Activated CD8-positive, alpha-beta memory T cell treated with anti-CD3 and anti-CD28 coated beads, Interleukin-2, amount 50 U/mL, for 4 hours (primary cell): ENCODE data around the gene IFITM5.
"Not testable (repeated sequence)": the region's sequence is repeated elsewhere in the genome, so short reads cannot be mapped to it uniquely, and the experiment has no call there.

Experiments used
- DNase-seq: peaks from one replicate; pipeline ENCODE4 v3.0.0-alpha.2; 2020

The IFITM5 gene

DNA sequence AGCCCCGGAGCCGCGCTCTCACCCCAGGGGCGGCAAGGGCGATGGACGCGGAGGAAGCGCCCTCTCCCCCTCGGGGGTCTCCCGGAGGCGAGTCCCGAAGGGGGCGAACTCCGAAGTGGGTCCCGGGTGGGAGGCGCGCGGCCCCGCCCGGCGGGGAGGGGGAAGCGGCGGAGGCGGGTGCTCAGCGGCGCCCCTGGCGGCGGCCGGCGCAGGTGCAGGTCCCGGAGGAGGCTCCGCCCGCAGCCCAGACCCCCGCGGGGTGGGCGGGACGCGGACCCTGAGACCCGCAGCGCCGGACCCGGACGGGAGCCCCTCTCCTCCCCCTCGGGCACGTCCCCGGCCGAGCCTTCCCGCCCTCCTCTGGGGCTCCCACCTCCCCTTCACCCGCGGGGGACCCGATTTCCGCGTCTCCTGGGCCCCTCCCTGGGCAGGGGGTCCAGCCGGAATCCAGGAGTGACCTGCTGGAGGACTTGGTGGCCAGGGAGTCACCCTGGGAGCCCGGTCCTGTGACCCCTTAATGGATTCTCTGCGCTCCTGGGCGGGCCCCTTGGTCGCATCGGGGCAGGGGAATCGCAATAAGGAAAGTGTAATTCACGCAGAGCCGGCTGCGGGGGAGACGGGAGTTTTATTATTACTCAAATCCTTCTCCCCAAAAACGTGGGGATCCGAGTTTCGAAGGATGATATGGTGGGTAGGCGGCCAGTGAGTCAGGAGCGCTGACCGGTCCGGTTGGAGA is 11.9 kb upstream of the IFITM5 start:
- not testable (repeated sequence) for DNase-seq

GRCh38 chr11:309979-310572 is 10.8 kb upstream of the IFITM5 start:
- peak; percentile 15 for DNase-seq

GRCh38 chr11:308740-309665 is 9.7 kb upstream of the IFITM5 start:
- not testable (repeated sequence) for DNase-seq

- peak; percentile 45 for DNase-seq
Measured at GRCh38 chr11:307766-308708, 8.7 kb upstream of the IFITM5 start, which contains the start of gene IFITM2. IFITM2 (plus strand) TSS chr11:307816; CDS start chr11:308193, 377 bp downstream.

DNA sequence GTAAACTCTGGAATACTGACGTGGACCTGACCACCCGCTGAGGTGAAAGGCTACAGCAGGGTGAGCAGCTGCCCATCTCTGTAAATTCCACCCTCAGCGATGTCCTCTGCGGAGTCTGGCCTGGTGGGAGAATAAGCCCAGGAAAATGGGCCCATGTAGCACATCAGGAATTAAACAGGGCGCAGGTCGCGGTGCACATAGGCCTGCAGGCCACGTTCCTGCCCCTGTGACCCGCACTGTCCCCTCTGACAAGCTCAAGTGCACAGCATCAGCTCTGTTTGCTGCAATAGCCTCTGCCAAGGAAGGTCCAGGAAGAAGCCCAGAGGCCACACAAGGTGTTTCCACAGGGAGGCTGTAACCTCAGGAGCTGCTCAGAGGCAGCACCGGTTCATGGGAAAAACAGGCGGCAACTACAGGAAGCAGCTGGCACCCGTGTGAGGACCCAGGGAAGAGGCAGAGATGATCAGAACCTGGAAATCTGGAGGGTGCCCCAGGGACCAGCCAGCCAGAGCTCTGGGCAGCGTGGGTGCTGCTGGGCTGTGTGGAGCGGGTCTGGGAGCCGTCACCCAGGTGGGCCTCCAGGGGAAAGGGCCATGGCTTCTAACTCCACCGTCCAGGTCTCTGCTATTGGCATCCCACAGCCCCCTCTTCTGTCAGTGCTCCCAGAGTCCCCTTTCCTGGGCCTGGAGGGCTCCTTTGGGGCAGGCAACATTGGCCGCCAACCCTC is 7.5 kb upstream of the IFITM5 start:
- DNase-seq, result peak; percentile 13

GRCh38 chr11:305844-306211 is 6.5 kb upstream of the IFITM5 start:
- DNase-seq, result no peak

- DNase-seq, result peak; percentile 67
Measured at GRCh38 chr11:304915-305843, 5.9 kb upstream of the IFITM5 start.

GRCh38 chr11:304061-304506 is 4.8 kb upstream of the IFITM5 start:
- peak; percentile 15 for DNase-seq

GRCh38 chr11:303363-303762 is 4.0 kb upstream of the IFITM5 start:
- peak; percentile 32 for DNase-seq

DNA sequence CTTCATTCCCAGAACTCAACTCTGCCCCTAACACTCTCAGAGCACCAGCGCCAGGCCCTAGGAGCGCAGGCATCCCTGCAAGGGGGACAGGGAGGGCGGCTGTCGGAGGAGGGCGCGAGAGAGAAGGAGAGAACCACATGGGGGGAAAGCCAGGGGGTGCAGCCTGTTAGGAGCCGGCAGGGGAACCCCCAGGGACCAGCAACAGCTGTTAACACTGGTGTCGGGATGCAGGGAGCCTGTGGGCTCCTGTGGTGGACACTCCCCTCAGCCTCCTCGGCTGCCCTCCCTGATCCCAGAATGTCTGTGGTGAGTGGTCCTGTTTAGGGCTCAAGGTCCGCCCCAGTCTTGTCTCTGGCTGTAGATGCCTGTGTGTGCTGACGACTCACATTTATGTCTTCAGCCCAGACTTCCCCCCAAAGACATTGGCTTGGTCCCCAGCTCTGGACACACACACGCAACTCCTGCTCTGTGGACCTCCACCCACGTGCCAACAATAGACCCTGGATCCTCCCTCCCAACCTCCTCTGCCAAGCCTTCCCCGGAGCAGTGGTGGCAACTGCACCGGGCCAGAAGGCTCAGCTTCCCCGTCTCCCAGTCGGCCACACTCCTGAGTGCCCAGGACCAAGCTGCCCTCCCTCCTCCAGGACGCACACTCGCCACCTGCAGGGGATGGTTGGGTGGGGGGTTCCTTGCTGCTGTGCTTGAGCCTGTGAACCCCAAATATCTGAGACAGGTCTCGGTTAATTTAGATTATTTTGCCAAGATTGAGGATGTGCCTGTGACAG is 817 bp upstream of the IFITM5 start:
- no peak for DNase-seq

DNA sequence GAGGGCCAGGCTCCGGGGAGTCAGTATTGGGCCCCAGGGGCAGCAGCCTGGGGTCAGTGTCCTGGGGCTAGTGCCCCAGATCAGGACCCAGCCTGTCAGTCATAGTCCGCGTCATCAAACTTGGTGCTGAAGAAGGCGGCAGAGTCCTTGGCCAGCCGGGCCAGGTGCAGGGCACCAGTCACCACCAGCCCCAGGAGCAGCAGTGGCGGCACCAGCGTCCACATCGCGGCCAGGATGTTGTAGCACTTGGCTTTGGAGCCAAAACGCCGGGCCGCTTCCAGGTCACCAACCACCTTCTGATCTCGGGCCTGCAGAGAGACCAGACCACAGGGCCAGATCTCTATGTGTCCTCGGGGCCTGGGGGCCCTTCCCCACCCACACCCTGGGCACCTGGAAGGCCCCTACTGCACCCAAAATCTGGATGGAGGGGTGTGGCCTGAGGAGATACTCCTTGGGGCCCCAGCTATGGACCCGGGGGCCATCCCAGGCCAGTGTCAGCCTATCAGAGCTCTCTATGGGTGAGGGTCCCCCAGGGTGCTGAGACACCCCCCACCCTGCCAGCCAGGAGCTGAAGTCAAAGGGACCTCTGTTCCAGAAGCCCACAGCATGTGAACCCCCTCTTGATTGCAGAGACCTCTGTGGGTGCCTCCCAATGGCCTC is 790 bp downstream of the IFITM5 start:
- DNase-seq, result peak; percentile 19

GRCh38 chr11:297586-298405 is 1.5 kb downstream of the IFITM5 start:
- peak; percentile 25 for DNase-seq

- peak; percentile 16 for DNase-seq
Measured at GRCh38 chr11:297051-297585, 2.2 kb downstream of the IFITM5 start.

DNA sequence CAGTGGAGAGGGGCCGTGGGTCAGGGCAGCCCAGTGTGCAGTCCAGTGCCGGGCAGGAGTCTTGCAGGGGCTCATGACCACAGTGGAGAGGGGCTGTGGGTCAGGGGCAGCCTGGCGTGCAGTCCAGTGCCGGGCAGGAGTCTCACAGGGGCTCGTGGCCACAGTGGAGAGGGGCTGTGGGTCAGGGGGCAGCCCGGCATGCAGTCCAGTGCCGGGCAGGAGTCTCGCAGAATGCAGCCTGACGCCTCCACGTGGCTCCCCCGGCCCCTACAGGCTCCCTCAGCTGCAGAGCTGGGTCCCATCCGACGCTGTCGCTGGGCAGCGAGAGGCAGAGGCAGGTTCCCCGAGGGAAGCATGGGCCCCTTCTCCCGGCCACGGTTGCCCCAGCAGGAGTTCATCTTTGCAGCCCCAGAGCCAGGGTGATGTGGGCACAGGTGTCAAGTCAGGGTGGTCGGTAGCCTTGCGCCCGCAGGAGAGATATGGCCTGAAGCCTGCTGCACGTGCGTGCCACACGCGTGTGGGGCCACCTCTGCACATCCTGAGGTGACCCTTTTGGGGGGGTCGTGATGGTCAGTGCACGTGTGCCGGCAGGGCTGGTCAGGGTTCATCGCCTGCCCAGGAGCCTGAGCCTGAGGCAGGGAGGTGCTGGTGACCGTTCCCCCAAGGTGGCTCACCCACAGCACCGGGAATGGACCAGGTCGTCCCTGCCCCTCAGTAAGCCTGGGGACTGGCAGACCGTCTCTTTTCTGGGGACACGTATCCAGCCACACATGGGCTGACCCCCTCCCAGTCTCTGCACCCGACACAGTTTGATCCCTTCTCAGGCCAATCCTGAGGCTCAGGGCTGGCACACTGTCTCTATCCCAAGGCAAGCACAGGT is 2.9 kb downstream of the IFITM5 start:
- peak; percentile 15 for DNase-seq

DNA sequence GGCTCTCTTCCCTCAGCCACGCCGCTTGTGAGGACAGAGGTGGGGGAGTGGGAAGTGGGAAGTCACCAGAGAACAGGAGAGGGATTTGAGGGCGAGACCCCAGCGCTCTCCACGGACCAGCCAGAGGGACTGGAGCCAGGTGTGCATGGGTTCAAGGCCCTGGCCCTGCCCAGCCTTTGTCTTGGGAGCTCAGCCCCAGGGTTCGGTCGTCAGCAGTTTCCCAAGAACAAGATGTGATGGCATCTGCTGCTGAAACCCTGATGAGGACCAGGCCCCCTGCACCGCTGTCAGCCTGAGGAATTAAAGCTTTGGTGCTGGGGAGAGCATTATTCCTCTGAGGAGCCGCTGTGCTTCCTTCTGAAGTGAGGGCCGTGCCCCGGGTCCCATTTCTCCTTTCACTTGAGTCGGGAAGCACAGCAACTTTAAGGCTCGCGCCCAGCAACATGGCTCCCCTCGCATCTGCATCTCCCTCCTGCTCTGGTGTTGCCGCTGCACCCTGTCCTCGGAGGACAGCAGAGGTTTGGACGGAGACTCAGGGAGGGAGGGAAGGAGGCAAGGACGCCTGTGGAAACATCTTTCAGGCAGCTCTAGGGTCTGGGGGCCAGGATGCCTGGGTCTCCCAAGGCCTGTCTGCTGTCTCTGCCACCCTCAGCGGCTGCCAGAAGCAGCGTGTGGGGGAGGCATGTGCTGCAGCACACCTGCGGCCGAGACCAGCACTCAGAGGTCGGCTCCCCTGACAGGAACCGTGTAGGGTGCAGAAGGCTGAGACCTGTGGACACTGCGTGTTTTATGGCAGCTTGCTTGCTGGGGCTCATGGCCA is 3.8 kb downstream of the IFITM5 start:
- peak; percentile 14 for DNase-seq

GRCh38 chr11:294780-295179 is 4.5 kb downstream of the IFITM5 start:
- DNase-seq, result peak; percentile 14
